Thoracic aorta (tissue), 2 donors: Measurements from ENCODE around the gene SPATC1L. TPM values are rescaled to one million over a fixed set of nuclear protein-coding genes. Genes with fewer than 3 reads are reported as not detected.
"Not testable (repeated sequence)": the region's sequence is repeated elsewhere in the genome, so short reads cannot be mapped to it uniquely, and the experiment has no call there.

Source experiments
- ATAC-seq: fragments of 150-250 bp; one replicate; pipeline ENCODE4 v1.8.0; 2017; ENCODE audit warnings: low read depth; ENCODE audit not compliant: insufficient number of reproducible peaks, low FRiP score
- DNase-seq: peaks from one replicate; pipeline ENCODE4 v3.0.0-alpha.2; 2020; ENCODE audit warnings: low spot score
- H3K27ac ChIP-seq, 2 donors: fragments of 200-600 bp; sonication (generic); 1 replicate in 1 of 2; 2 replicates in 1 of 2; pipeline ENCODE4 v1.5.1; 2016; ENCODE audit warnings: mild to moderate bottlenecking in 2 of 2, moderate library complexity in 2 of 2
- H3K27me3 ChIP-seq: fragments of 200-600 bp; sonication (generic); replicated peaks from 2 replicates; pipeline ENCODE4 v1.6.0; 2016; ENCODE audit warnings: mild to moderate bottlenecking; ENCODE audit not compliant: insufficient read depth
- H3K36me3 ChIP-seq: fragments of 200-600 bp; sonication (generic); one replicate; pipeline ENCODE4 v1.5.1; 2016
- H3K4me1 ChIP-seq, 2 donors: fragments of 200-600 bp; sonication (generic); 1 replicate in 1 of 2; 2 replicates in 1 of 2; pipeline versions ENCODE4 v1.5.1 to v1.6.0; 2016; ENCODE audit warnings: low read depth in 2 of 2, mild to moderate bottlenecking in 1 of 2; ENCODE audit not compliant: control insufficient read depth in 1 of 2
- H3K4me3 ChIP-seq: fragments of 200-600 bp; sonication (generic); 2 replicates; pipeline ENCODE4 v1.5.1; 2016; ENCODE audit warnings: mild to moderate bottlenecking
- H3K9me3 ChIP-seq: fragments of 200-600 bp; sonication (generic); 2 replicates; pipeline ENCODE4 v1.5.1; 2016
- total RNA-seq, 2 donors: library from RNA; depleted of rRNA; stranded (reverse); fragments of >200 nt; gene quantifications; one replicate each; pipeline versions ENCODE4 v1.1.0 to v1.2.3, GENCODE V29; 2016
- TF ChIP-seq, protein P1 (sequence below): fragments of 200-600 bp; sonication (generic); IDR thresholded peaks from one replicate; pipeline ENCODE4 v1.5.1; 2019; ENCODE audit warnings: antibody characterized with exemption

The SPATC1L gene
- total RNA-seq, 2 donors from 2014 or later: 3.2 to 7.9 TPM

DNA sequence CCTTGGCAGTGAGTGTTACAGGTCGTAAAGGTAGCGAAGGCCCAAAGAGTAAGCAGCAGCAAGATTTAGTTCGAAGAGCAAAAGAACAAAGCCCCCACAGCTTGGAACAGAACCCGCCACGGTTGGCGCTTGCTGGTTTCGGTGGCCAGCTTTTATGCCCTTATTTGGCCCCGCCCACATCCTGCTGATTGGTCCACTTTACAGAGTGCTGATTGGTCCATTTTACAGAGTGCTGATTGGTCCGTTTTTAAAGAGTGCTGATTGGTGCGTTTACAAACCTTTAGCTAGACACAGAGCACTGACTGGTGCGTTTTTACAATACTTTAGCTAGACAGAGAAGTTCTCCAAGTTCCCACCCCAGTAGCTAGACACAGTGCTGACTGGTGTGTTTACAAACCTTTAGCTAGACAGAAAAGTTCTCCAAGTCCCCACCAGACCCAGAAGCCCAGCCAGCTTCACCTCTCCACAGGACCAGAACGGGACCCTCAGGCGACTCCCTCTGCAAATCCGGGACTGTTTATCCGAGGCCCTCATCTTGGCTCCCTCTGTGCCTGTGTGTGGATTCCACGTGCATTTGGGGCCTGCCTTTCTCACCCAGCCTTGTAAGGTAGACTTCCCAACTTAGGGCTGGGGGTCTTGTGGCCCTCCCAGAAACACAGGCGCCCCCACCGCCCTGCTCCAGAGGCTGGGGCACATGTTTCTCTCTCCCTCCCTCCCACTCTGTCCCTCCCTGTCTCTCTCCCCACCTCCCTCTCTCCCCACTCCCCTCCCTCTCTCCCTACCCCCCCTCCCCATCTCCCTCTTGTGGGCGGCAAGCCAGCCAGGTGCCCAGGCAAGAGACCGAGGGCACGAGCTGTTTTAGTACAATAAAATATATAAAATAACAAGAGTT, 41.4 kb downstream of the SPATC1L start:
- Histone ChIP-seq H3K27me3 (no peaks in the 10 kb centered on the region), H3K27ac (no peak overlapping the region), H3K4me3 (no peak overlapping the region), H3K9me3 (no peaks in the 10 kb centered on the region), H3K4me1 (peaks cover 0 to 6% of the 10 kb centered on the region in 2 donors), H3K36me3 (no peaks in the 10 kb centered on the region)
- DNase-seq: no peak
- TF ChIP-seq, protein P1, sequence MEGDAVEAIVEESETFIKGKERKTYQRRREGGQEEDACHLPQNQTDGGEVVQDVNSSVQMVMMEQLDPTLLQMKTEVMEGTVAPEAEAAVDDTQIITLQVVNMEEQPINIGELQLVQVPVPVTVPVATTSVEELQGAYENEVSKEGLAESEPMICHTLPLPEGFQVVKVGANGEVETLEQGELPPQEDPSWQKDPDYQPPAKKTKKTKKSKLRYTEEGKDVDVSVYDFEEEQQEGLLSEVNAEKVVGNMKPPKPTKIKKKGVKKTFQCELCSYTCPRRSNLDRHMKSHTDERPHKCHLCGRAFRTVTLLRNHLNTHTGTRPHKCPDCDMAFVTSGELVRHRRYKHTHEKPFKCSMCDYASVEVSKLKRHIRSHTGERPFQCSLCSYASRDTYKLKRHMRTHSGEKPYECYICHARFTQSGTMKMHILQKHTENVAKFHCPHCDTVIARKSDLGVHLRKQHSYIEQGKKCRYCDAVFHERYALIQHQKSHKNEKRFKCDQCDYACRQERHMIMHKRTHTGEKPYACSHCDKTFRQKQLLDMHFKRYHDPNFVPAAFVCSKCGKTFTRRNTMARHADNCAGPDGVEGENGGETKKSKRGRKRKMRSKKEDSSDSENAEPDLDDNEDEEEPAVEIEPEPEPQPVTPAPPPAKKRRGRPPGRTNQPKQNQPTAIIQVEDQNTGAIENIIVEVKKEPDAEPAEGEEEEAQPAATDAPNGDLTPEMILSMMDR: no peak
- no peak for ATAC-seq

DNA sequence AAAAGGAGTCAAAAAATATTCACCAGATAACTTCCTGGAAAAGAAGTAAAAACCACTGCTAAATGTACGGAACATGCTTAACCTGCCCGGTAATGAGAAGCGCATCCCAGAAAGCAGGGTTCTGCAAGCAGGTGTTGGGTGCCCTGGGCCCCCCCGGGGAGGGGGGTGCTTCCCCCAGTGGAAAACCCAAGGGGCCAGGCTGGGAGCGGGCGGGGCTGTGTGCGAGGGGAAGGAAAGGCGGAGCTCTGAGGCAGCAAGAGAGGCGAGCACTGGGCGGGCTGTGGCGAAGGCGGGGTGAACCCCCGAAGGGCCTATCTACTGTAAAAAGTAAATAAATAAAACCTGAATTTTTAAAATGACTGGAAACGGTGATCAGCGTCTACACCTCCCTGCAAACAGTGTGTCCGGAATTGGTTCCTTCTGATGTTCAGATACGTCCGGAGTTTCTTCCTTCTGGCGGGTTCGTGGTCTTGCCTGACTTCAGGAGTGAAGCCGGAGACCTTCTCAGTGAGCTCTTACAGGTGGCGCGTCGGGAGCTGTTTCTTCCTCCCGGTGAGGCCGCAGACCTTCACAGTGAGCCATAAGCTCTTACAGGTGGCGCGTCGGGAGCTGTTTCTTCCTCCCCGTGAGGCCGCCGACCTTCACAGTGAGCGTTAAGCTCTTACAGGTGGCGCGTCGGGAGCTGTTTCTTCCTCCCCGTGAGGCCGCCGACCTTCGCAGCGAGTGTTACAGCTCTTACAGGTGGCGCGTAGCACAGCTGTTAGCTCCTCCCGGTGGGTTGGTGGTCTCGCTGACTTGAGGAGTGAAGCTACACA, 42.3 kb downstream of the SPATC1L start:
- Histone ChIP-seq H3K4me1 (peaks cover 0 to 6% of the 10 kb centered on the region in 2 donors), H3K27ac (no peak overlapping the region), H3K9me3 (no peaks in the 10 kb centered on the region), H3K36me3 (no peaks in the 10 kb centered on the region), H3K27me3 (no peaks in the 10 kb centered on the region), H3K4me3 (no peak overlapping the region)
- TF ChIP-seq, protein P1: no peak
- DNase-seq (no peak), ATAC-seq (no peak)

DNA sequence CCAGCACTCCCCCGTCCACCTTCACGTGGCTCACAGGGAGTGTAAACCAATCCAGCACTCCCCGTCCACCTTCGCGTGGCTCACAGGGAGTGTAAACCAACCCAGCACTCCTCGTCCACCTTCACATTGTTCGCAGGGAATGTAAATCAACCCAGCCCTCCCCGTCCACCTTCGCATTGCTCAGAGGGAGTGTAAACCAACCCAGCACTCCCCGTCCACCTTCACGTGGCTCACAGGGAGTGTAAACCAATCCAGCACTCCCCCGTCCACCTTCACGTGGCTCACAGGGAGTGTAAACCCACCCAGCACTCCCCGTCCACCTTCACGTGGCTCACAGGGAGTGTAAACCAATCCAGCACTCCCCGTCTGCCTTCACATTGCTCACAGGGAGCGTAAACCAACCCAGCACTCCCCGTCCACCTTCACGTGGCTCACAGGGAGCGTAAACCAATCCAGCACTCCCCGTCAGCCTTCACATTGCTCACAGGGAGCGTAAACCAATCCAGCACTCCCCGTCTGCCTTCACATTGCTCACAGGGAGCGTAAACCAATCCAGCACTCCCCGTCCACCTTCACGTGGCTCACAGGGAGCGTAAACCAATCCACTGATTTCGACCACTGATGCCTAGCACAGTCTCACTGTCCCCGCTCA, 43.8 kb downstream of the SPATC1L start:
- H3K4me1 ChIP-seq, ATAC-seq, H3K36me3 ChIP-seq, H3K27me3 ChIP-seq, H3K4me3 ChIP-seq, H3K27ac ChIP-seq, H3K9me3 ChIP-seq, DNase-seq: not testable (repeated sequence)

DNA sequence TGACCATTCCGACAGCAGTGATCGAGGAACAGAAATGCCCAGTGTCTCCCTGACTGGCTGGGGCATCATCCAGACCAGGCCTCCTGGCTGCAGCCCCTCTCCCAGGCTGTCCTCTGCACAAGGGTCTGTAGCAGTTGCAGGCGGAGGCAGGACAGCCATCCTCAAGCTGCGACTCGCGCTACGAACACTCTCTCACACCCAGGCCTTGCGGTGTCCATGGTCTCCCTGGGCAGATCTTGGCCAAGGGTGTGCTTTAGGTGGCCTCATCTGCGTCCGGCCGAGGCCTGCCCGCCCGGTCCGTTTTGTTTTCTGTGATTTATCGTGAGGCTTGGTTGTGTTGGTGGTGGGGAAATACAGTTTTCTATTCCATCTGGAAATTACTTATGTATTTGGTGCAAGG, 44.6 kb downstream of the SPATC1L start:
- H3K4me3 ChIP-seq: no peak overlapping the region
- ATAC-seq (no peak), DNase-seq (no peak)
- H3K9me3 ChIP-seq: no peaks in the 10 kb centered on the region
- TF ChIP-seq, protein P1: no peak
- H3K36me3 ChIP-seq: no peaks in the 10 kb centered on the region
- no peaks in the 10 kb centered on the region for H3K27me3 ChIP-seq
- H3K4me1 ChIP-seq: peaks cover 0 to 6% of the 10 kb centered on the region in 2 donors
- no peak overlapping the region for H3K27ac ChIP-seq

- no peaks in the 10 kb centered on the region for H3K4me1 ChIP-seq
- no peak for DNase-seq
- no peak overlapping the region for H3K4me3 ChIP-seq
- no peaks in the 10 kb centered on the region for H3K27me3 ChIP-seq
- no peak overlapping the region for H3K27ac ChIP-seq
- H3K9me3 ChIP-seq: no peaks in the 10 kb centered on the region
- no peak for ATAC-seq
- no peaks in the 10 kb centered on the region for H3K36me3 ChIP-seq
- TF ChIP-seq, protein P1: no peak
These were observed 45.8 kb downstream of the SPATC1L start for GRCh38 chr21:46138383-46138970.
